ENCODE measurements around the gene FUCA2. TPM values are rescaled to one million over a fixed set of nuclear protein-coding genes. Genes with fewer than 3 reads are reported as not detected.
"Not testable (repeated sequence)": the region's sequence is repeated elsewhere in the genome, so short reads cannot be mapped to it uniquely, and the experiment has no call there.

The FUCA2 gene
- total RNA-seq, 1 donor: 74.4 TPM

GRCh38 chr6:143486752-143487151, 24.8 kb downstream of the FUCA2 start:
- no peak for TF ChIP-seq CTCF (IDR thresholded peaks at IDR 0.05; ENCODE audit: insufficient read depth, low read length)
- no peak for DNase-seq (ENCODE audit: low read depth)
- no peak overlapping the region for H3K4me3 ChIP-seq (ENCODE audit: low read depth, low read length)

- TF ChIP-seq CTCF (IDR thresholded peaks at IDR 0.05; ENCODE audit: insufficient read depth, low read length): no peak
- no peak for DNase-seq (ENCODE audit: low read depth)
- no peak overlapping the region for H3K4me3 ChIP-seq (ENCODE audit: low read depth, low read length)
These were observed 25.6 kb downstream of the FUCA2 start for GRCh38 chr6:143485967-143486366.

GRCh38 chr6:143482593-143482992, 28.9 kb downstream of the FUCA2 start:
- no peak for TF ChIP-seq CTCF (IDR thresholded peaks at IDR 0.05; ENCODE audit: insufficient read depth, low read length)
- DNase-seq (ENCODE audit: low read depth): no peak
- H3K4me3 ChIP-seq (ENCODE audit: low read depth, low read length): no peak overlapping the region

GRCh38 chr6:143478479-143479062, 32.9 kb downstream of the FUCA2 start:
- no peak for DNase-seq (ENCODE audit: low read depth)
- TF ChIP-seq CTCF (IDR thresholded peaks at IDR 0.05; ENCODE audit: insufficient read depth, low read length): no peak
- no peak overlapping the region for H3K4me3 ChIP-seq (ENCODE audit: low read depth, low read length)

GRCh38 chr6:143476545-143476944, 35.0 kb downstream of the FUCA2 start:
- no peak for DNase-seq (ENCODE audit: low read depth)
- no peak overlapping the region for H3K4me3 ChIP-seq (ENCODE audit: low read depth, low read length)
- no peak for TF ChIP-seq CTCF (IDR thresholded peaks at IDR 0.05; ENCODE audit: insufficient read depth, low read length)

- no peak for DNase-seq (ENCODE audit: low read depth)
- TF ChIP-seq CTCF (IDR thresholded peaks at IDR 0.05; ENCODE audit: insufficient read depth, low read length): no peak
- H3K4me3 ChIP-seq (ENCODE audit: low read depth, low read length): no peak overlapping the region
These were observed 39.7 kb downstream of the FUCA2 start for GRCh38 chr6:143471822-143472221.

GRCh38 chr6:143468823-143469222, 42.7 kb downstream of the FUCA2 start:
- not testable (repeated sequence) for H3K4me3 ChIP-seq (ENCODE audit: low read depth, low read length); DNase-seq (ENCODE audit: low read depth)

Data from fibroblast of the aortic adventitia (primary cell).